Stimulated activated CD4-positive, alpha-beta T cell treated with anti-CD3 and anti-CD28 coated beads, Interleukin-1b, Interleukin-23, amount 100 ng/mL, for 1 hour (primary cell): ENCODE measurements around the gene SLC4A5.
"Not testable (repeated sequence)": the region's sequence is repeated elsewhere in the genome, so short reads cannot be mapped to it uniquely, and the experiment has no call there.

Experiments
- DNase-seq, 2 donors: peaks; one replicate each; pipeline ENCODE4 v3.0.0-alpha.2; 2020; ENCODE audit warnings: low read depth in 2 of 2

The SLC4A5 gene

GRCh38 chr2:74199275-74199701 lies 143.9 kb downstream of the SLC4A5 start:
- no peak for DNase-seq

- DNase-seq, result peak; percentile 62 to 81
Measured at GRCh38 chr2:74198461-74199274, 144.5 kb downstream of the SLC4A5 start, which contains the start of gene MTHFD2. TSS of gene MTHFD2 (plus strand) at chr2:74198615. CDS start at chr2:74198642, 27 bp downstream.

GRCh38 chr2:74198023-74198460 lies 145.2 kb downstream of the SLC4A5 start:
- DNase-seq, result no peak

GRCh38 chr2:74197049-74197448 lies 146.2 kb downstream of the SLC4A5 start:
- no peak for DNase-seq

- DNase-seq, result no peak
Measured at GRCh38 chr2:74194799-74195198, 148.4 kb downstream of the SLC4A5 start.

GRCh38 chr2:74191596-74192380 lies 151.4 kb downstream of the SLC4A5 start:
- DNase-seq, result no peak

- no peak for DNase-seq
Measured at GRCh38 chr2:74188696-74189095, 154.5 kb downstream of the SLC4A5 start.

GRCh38 chr2:74188018-74188601 lies 155.1 kb downstream of the SLC4A5 start:
- DNase-seq, result no peak

- DNase-seq, result not testable (repeated sequence)
Measured at GRCh38 chr2:74186706-74187105, 156.5 kb downstream of the SLC4A5 start.

- no peak for DNase-seq
Measured at GRCh38 chr2:74186038-74186437, 157.2 kb downstream of the SLC4A5 start.

GRCh38 chr2:74183878-74184277 lies 159.3 kb downstream of the SLC4A5 start:
- no peak for DNase-seq

GRCh38 chr2:74181739-74182138 lies 161.5 kb downstream of the SLC4A5 start:
- DNase-seq, result no peak

- no peak for DNase-seq
Measured at GRCh38 chr2:74179063-74179865, 164.0 kb downstream of the SLC4A5 start.

GRCh38 chr2:74178211-74179062 lies 164.8 kb downstream of the SLC4A5 start, which contains the start of gene MOB1A:
TSS of gene MOB1A (minus strand) at chr2:74178879. CDS start at chr2:74178674, 205 bp downstream.
- DNase-seq, result peak; percentile 93 to 94

- DNase-seq, result no peak
Measured at GRCh38 chr2:74177696-74178095, 165.5 kb downstream of the SLC4A5 start.

- DNase-seq, result no peak
Measured at GRCh38 chr2:74174909-74175308, 168.3 kb downstream of the SLC4A5 start.

GRCh38 chr2:74168739-74169138 lies 174.5 kb downstream of the SLC4A5 start:
- DNase-seq, result no peak
